ENCODE results near the gene POLD4.

POLD4 gene

DNA sequence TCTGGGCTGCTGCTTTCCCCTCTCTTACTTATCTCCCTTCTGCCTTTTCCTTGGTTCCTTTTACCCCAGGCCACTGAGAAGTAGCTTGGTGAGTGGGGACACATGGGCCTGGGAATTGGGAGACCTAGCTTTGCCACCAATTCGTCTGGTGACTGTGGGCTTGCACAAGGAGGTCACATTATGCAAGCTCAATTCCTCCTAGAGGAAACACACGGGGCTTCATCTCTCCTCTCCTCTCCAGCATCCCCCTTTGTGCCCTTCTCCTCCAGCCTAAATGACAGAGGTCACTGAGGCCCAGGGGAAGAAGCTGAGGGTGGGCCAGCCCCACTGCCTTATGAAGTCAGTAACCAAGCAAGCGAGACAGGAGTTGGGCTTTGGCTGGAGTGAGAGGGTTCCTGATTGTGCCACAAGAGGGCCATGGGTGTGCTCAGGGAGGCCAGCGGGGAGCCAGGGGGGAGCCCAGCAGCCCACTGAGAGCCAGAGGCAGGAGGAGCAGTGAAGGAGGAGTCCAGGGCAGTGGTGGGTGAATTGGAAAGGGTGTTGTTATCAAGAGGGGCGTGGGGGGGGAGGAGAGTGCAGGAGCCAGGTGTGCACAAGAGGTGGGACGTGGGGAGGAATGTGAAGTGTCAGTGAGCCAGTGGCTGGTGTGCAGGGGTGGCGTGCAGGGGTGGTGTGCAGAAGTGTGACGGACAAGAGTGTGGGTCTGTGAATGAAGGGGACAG, 18.0 kb upstream of the POLD4 start:
- DNase-seq (ENCODE audit: low read depth in 3 of 3) = no peak

DNA sequence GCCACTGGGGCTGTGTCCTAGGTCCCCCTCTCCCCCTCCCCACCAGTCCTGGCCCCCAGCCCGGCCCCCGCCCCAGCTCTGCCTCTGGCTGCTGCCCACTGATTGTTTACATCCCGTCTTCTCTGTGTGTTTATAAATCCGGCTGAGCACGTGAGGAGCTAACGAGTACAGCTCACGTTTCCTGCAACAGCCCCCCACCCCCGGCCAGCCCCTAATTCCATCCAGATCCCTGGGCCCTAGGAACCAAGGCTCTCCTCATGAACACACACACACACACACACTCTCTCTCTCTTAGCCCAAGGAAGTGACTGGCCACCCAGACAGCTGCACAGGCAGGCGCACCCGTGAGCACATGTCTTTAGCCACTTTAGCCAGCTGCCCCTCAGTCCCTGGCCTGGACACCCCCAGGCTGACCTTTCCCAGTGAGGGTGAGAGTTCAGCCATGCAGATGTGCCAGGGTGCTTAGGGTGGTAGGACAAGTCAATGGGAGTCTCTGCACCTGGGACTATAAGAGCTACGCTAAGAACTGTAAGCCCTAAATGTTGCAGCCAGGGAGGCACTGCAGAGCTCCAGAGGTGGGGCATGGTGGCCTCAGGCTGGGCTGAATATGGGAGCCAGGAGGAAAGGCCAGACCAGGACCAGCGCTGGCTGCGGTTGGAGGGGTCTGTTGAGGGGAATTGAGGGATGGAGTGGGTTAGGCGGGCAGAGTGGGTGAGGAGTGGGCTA, 17.2 kb upstream of the POLD4 start:
- DNase-seq (ENCODE audit: low read depth in 3 of 3) = no peak

DNA sequence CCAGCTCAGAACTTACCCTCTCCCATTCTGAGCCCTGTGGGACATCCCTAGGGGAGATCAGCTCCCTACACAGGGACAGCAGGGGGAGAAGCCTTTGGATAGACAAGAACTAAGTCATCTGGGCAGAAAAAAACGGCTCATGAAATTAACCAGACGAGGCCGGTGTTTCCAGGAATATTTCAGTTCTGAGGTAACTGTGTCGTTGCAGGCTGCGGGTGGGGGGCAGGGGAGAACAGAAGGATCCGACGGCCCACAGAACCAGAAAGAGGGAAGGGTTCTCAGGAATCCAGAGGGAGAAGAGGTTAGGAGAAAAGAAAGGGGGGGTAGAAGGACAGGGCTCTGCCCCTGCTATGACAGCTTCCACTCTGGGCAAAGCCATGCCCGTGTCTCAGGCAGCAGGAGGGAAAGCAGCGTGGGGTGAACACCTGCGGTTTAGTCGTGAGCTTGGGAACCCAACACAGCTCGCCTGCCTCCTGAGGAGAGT, 16.5 kb upstream of the POLD4 start:
- no peak for DNase-seq (ENCODE audit: low read depth in 3 of 3)

- no peak for DNase-seq (ENCODE audit: low read depth in 3 of 3)
These were observed 15.9 kb upstream of the POLD4 start for GRCh38 chr11:67369275-67369674.

GRCh38 chr11:67368621-67369020, 15.3 kb upstream of the POLD4 start:
- DNase-seq (ENCODE audit: low read depth in 3 of 3) = no peak

GRCh38 chr11:67367761-67368227, 14.4 kb upstream of the POLD4 start:
- DNase-seq (ENCODE audit: low read depth in 3 of 3) = no peak

DNA sequence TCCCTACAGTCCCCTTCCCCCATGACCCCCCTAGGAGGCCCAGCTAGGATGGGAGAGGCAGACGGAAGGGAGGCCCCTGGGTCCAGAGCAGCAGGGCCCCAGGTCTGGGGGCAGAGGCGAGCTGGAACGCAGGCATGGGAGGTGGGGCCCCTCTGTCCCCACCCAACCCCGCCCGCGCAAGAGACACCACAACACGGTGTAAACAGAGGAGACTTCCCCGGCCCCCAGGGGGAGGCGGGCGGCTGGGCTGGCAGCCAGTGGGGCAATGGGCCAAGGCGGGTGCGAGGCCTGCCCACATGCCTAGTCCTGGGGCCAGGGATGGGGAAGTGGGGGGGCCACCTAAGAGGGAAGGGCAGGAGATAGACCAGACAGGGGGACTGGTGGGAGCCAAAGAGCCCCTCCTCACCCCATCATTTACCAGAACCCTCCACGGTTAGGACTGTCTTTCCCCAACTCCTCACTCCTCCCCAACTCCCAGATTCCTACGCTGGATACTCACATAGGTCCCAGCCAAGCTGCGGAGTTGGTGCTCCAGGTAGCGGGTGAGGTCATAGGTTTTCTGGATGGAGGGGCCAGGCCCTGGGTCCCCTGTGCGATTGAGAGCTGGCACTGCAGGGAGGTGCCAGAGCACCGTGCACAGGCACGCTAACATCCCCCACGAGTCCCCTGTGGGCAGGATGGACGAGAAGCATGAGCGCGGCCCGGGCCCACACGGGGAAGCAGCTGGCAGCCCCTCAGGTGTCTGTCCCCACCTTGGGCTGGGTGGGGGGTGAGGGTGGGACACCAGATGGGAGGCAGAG, 13.8 kb upstream of the POLD4 start:
- no peak for DNase-seq (ENCODE audit: low read depth in 3 of 3)

DNA sequence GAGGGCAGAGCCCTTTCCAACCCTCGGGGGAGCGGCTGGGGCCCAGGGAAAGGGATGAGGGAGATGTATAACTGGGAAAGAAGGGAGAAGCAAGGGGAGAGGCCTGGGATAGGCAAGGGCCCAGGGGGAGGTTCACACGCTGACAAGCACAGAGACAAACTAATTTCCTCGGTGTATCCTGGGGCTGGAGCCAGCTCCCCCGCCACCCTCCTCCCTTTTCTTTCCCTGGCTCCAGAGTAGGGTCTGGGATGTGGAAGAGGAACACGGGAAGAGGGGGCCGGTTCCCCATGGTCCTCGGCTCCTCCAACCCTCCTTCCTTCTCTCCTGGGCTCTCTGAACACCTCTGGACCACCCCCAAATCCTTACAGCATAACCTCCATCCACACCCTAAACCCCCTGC, 13.2 kb upstream of the POLD4 start:
- no peak for DNase-seq (ENCODE audit: low read depth in 3 of 3)

- DNase-seq (ENCODE audit: low read depth in 3 of 3) = no peak
These were observed 12.5 kb upstream of the POLD4 start for GRCh38 chr11:67365736-67366444.

- DNase-seq (ENCODE audit: low read depth in 3 of 3) = no peak
These were observed 11.7 kb upstream of the POLD4 start for GRCh38 chr11:67364783-67365722.

- DNase-seq (ENCODE audit: low read depth in 3 of 3) = no peak
These were observed 10.8 kb upstream of the POLD4 start for GRCh38 chr11:67364169-67364568.

GRCh38 chr11:67357831-67358670, 4.7 kb upstream of the POLD4 start:
- no peak for DNase-seq (ENCODE audit: low read depth in 3 of 3)

GRCh38 chr11:67356864-67357561, 3.7 kb upstream of the POLD4 start:
- peak in 1 of 3 donors; percentile 52 for DNase-seq (ENCODE audit: low read depth in 3 of 3)

DNA sequence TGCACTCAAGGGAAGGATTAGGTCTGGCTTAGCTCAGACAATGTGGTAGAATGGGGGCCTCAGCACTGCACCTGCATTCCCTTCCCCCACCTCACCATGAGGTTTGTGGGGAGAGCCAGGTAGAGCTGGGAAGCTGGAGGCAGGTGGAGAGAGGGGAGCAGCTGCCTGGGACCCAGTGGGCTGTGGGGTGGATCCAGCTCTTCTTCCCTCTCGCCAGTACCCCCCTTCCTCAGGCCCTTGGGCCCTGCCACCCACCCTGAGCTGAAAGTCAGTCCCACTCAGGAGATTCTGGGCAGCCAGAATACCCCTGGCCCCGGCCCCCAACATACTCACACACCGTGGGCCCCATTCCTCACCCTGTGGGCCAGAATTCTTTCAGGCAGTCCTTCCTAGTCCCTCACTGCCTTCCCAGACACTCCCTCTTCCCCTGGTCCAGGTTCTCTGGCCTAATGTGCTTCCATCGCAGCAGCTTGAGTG, 3.1 kb upstream of the POLD4 start:
- no peak for DNase-seq (ENCODE audit: low read depth in 3 of 3)

- DNase-seq (ENCODE audit: low read depth in 3 of 3) = no peak
These were observed 2.5 kb upstream of the POLD4 start for GRCh38 chr11:67355794-67356386.

GRCh38 chr11:67355023-67355793, 1.9 kb upstream of the POLD4 start:
- no peak for DNase-seq (ENCODE audit: low read depth in 3 of 3)

Measured in stimulated activated CD4-positive, alpha-beta T cell treated with anti-CD3 and anti-CD28 coated beads, TNF-alpha, amount 100 ng/mL, for 48 hours (primary cell).